SHP77 (cell line): Measurements from ENCODE around the gene TLR5.

Source experiments
- DNase-seq, 2 experiments: peaks; one replicate each; lab custom pipeline; 2025; lab: John Stamatoyannopoulos, UW

TLR5 gene

GRCh38 chr1:223150443-223150842 is 7.4 kb upstream of the TLR5 start:
- no peak for DNase-seq

- no peak for DNase-seq
These were observed 4.8 kb upstream of the TLR5 start for GRCh38 chr1:223147873-223148272.

GRCh38 chr1:223147409-223147808 is 4.4 kb upstream of the TLR5 start:
- no peak for DNase-seq

GRCh38 chr1:223146745-223147144 is 3.7 kb upstream of the TLR5 start:
- DNase-seq = no peak

- no peak for DNase-seq
These were observed 1.9 kb upstream of the TLR5 start for GRCh38 chr1:223144914-223145313.

GRCh38 chr1:223144431-223144830 is 1.4 kb upstream of the TLR5 start:
- no peak for DNase-seq

GRCh38 chr1:223143537-223144248 is 645 bp upstream of the TLR5 start:
- no peak for DNase-seq

- no peak for DNase-seq
These were observed 779 bp downstream of the TLR5 start for GRCh38 chr1:223142269-223142668.

- DNase-seq = no peak
These were observed 2.2 kb downstream of the TLR5 start for GRCh38 chr1:223140611-223141405.

GRCh38 chr1:223137455-223138085 is 5.5 kb downstream of the TLR5 start:
- DNase-seq = no peak

- DNase-seq = no peak
These were observed 7.0 kb downstream of the TLR5 start for GRCh38 chr1:223136086-223136485.

- DNase-seq = no peak
These were observed 7.7 kb downstream of the TLR5 start for GRCh38 chr1:223135176-223135942.

GRCh38 chr1:223133824-223134435 is 9.1 kb downstream of the TLR5 start:
- peak; percentile 71 to 73 for DNase-seq

GRCh38 chr1:223133306-223133823 is 9.7 kb downstream of the TLR5 start:
- no peak for DNase-seq

GRCh38 chr1:223129229-223129901 is 13.7 kb downstream of the TLR5 start:
- DNase-seq = peak; percentile 20 to 59

- DNase-seq = no peak
These were observed 16.3 kb downstream of the TLR5 start for GRCh38 chr1:223126741-223127140.

GRCh38 chr1:223125766-223126165 is 17.3 kb downstream of the TLR5 start:
- no peak for DNase-seq

- DNase-seq = no peak
These were observed 19.9 kb downstream of the TLR5 start for GRCh38 chr1:223123011-223123610.

GRCh38 chr1:223118418-223118817 is 24.6 kb downstream of the TLR5 start:
- DNase-seq = no peak

GRCh38 chr1:223116950-223117349 is 26.1 kb downstream of the TLR5 start:
- no peak for DNase-seq

- DNase-seq = no peak
These were observed 28.2 kb downstream of the TLR5 start for GRCh38 chr1:223114871-223115270.
